ENCODE data around the gene MBOAT1.

DNA sequence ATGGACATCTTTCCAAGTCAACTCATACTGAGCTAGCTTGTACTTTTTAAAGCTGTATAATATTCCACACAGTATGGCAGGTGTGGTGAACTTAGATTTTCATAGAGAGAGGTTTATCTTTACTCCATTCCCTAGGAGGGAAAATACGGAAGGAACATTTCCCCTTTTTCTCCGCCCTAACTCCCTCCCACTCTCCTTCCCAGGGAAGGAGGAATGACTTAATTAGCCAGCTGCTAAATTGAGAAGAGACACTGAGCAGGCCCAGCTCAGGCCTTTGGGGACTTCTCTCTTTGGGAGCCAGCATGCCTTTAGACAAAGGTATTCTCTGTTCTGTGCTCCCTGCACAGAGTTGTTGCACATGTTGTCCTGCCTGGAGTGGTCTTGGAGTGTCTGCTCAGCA is 46.1 kb downstream of the MBOAT1 start:
- TF ChIP-seq SIN3A (IDR thresholded peaks at IDR 0.05; ENCODE audit: borderline replicate concordance, insufficient read depth, low read length), result no peak
- no peak for TF ChIP-seq TAF1 (IDR thresholded peaks at IDR 0.05; ENCODE audit: borderline replicate concordance, insufficient read depth, low read length)
